H1 (cell line): ENCODE results near the gene TUT4. TPM values are rescaled to one million over a fixed set of nuclear protein-coding genes. Genes with fewer than 3 reads are reported as not detected.

Experiments
- CTCF ChIA-PET: fragments of 300-600 bp; sonication (Branson Sonifier 250); formaldehyde crosslinking; loops from one replicate; lab custom pipeline; 2021; ENCODE audit not compliant: partially characterized antibody; lab: Charles Lee
- POLR2A ChIA-PET: fragments of 300-600 bp; sonication (Branson Sonifier 250); formaldehyde crosslinking; loops from one replicate; lab custom pipeline; 2021; ENCODE audit warnings: inconsistent platforms; ENCODE audit not compliant: partially characterized antibody; lab: Charles Lee
- DNase-seq, 2 experiments: peaks; one replicate each; pipeline versions ENCODE4 v3.0.0 to v3.0.0-alpha.2; 2010 to 2022; ENCODE audit warnings: low spot score in 2 of 2, low read depth in 1 of 2, mixed read lengths in 1 of 2
- FAIRE-seq: peaks from 2 replicates; lab custom pipeline; 2011; peaks lifted over from hg19 to GRCh38; lab: Jason Lieb, UNC
- H2AFZ ChIP-seq: 2 replicates; pipeline ENCODE4 v1.8.1; 2012; ENCODE audit warnings: low read length, inconsistent platforms
- H2AK5ac ChIP-seq: 2 replicates; pipeline ENCODE4 v1.6.1; 2013; ENCODE audit warnings: low read depth, low read length
- H2BK120ac ChIP-seq: replicated peaks from 2 replicates; pipeline ENCODE3; 2013; ENCODE audit warnings: low read depth, low read length, inconsistent platforms
- H2BK12ac ChIP-seq: 2 replicates; pipeline ENCODE4 v1.6.1; 2013; ENCODE audit warnings: low read depth, low read length
- H2BK15ac ChIP-seq: 2 replicates; pipeline ENCODE4 v1.6.1; 2013; ENCODE audit warnings: low read length
- H2BK20ac ChIP-seq: 2 replicates; pipeline ENCODE4 v1.6.1; 2013; ENCODE audit warnings: low read length
- H2BK5ac ChIP-seq: 2 replicates; pipeline ENCODE4 v1.6.1; 2013; ENCODE audit warnings: low read depth, low read length
- H3K14ac ChIP-seq: 2 replicates; pipeline ENCODE4 v1.6.1; 2013; ENCODE audit warnings: inconsistent platforms; ENCODE audit not compliant: insufficient read length
- H3K18ac ChIP-seq: 2 replicates; pipeline ENCODE4 v1.6.1; 2013; ENCODE audit warnings: low read length; ENCODE audit errors: extremely low read depth
- H3K23ac ChIP-seq: 2 replicates; pipeline ENCODE4 v1.6.1; 2013; ENCODE audit warnings: inconsistent platforms; ENCODE audit not compliant: insufficient read length
- H3K23me2 ChIP-seq: 2 replicates; pipeline ENCODE4 v1.6.1; 2013; ENCODE audit warnings: low read depth, low read length
- H3K27ac ChIP-seq: 2 replicates; pipeline ENCODE4 v1.6.1; 2011; ENCODE audit warnings: low read depth, low read length, inconsistent platforms
- H3K27me3 ChIP-seq, 4 experiments: replicated peaks in 1 of 4; 1 replicate in 1 of 4; 2 replicates in 3 of 4; pipeline versions ENCODE4 v1.6.1 to v1.8.1; 2011 to 2013; ENCODE audit warnings: low read length in 3 of 4, mild to moderate bottlenecking in 3 of 4, inconsistent platforms in 2 of 4, mixed read lengths in 2 of 4, moderate library complexity in 1 of 4; ENCODE audit not compliant: control insufficient read depth in 3 of 4, insufficient read depth in 3 of 4; ENCODE audit errors: extremely low read depth in 1 of 4
- H3K36me3 ChIP-seq, 4 experiments: 2 replicates each; pipeline versions ENCODE4 v1.6.1 to v1.8.1; 2011 to 2013; ENCODE audit warnings: mild to moderate bottlenecking in 4 of 4, low read length in 3 of 4, moderate library complexity in 2 of 4, control low read depth in 1 of 4, inconsistent platforms in 1 of 4; ENCODE audit not compliant: insufficient read depth in 4 of 4, control insufficient read depth in 2 of 4
- H3K4ac ChIP-seq: replicated peaks from 2 replicates; pipeline ENCODE3; 2013; ENCODE audit warnings: low read length, low read depth, mixed read lengths, inconsistent platforms; ENCODE audit not compliant: insufficient read length
- H3K4me1 ChIP-seq, 4 experiments: replicated peaks in 1 of 4; 1 replicate in 1 of 4; 2 replicates in 3 of 4; pipeline versions ENCODE4 v1.6.1 to v1.8.1; 2011 to 2013; ENCODE audit warnings: low read length in 3 of 4, inconsistent platforms in 2 of 4, mixed read lengths in 1 of 4; ENCODE audit not compliant: insufficient read depth in 4 of 4, control insufficient read depth in 3 of 4
- H3K4me2 ChIP-seq, 2 experiments: 2 replicates each; pipeline versions ENCODE4 v1.6.1 to v1.8.1; 2011 to 2013; ENCODE audit warnings: low read depth in 2 of 2, low read length in 2 of 2, control low read depth in 1 of 2, inconsistent platforms in 1 of 2, mild to moderate bottlenecking in 1 of 2; ENCODE audit not compliant: insufficient read depth in 1 of 2
- H3K4me3 ChIP-seq, 4 experiments: fragments of 200-600, 300-600 bp in 1 of 4; sonication (generic), shearing (Covaris generic), sonication (Bioruptor Twin) in 1 of 4; 2 replicates each; pipeline versions ENCODE4 v1.5.1 to v1.8.1; 2011 to 2016; ENCODE audit warnings: low read length in 4 of 4, low read depth in 3 of 4, control low read depth in 2 of 4, inconsistent platforms in 2 of 4, mild to moderate bottlenecking in 2 of 4, mixed read lengths in 1 of 4, moderate library complexity in 1 of 4; ENCODE audit not compliant: insufficient read depth in 2 of 4; ENCODE audit errors: extremely low read depth in 1 of 4
- H3K56ac ChIP-seq: replicated peaks from 2 replicates; pipeline ENCODE3; 2013; ENCODE audit warnings: low read depth, mild to moderate bottlenecking, mixed read lengths, low read length, inconsistent platforms; ENCODE audit not compliant: insufficient read length
- H3K79me1 ChIP-seq: 2 replicates; pipeline ENCODE4 v1.6.1; 2013; ENCODE audit warnings: low read depth, low read length, control low read depth
- H3K79me2 ChIP-seq, 2 experiments: 2 replicates each; pipeline versions ENCODE4 v1.6.1 to v1.8.1; 2012 to 2013; ENCODE audit warnings: low read length in 2 of 2, mild to moderate bottlenecking in 2 of 2, inconsistent platforms in 1 of 2; ENCODE audit not compliant: insufficient read depth in 2 of 2, control insufficient read depth in 1 of 2
- H3K9ac ChIP-seq, 4 experiments: replicated peaks in 1 of 4; 1 replicate in 1 of 4; 2 replicates in 3 of 4; pipeline versions ENCODE4 v1.6.1 to v1.8.1; 2011 to 2013; ENCODE audit warnings: low read depth in 3 of 4, low read length in 3 of 4, control low read depth in 2 of 4, mild to moderate bottlenecking in 2 of 4, moderate library complexity in 2 of 4, inconsistent platforms in 1 of 4; ENCODE audit errors: extremely low read depth in 1 of 4
- H3K9me3 ChIP-seq, 2 experiments: 2 replicates each; pipeline versions ENCODE4 v1.6.1 to v1.8.1; 2012 to 2013; ENCODE audit warnings: mild to moderate bottlenecking in 2 of 2, moderate library complexity in 2 of 2, control low read depth in 1 of 2, inconsistent platforms in 1 of 2, low read depth in 1 of 2, low read length in 1 of 2, mixed read lengths in 1 of 2; ENCODE audit not compliant: insufficient read depth in 2 of 2
- H4K20me1 ChIP-seq, 2 experiments: replicated peaks in 1 of 2; 2 replicates each; pipeline versions ENCODE3 to v1.8.1; 2011 to 2013; ENCODE audit warnings: inconsistent platforms in 2 of 2, low read length in 2 of 2, mild to moderate bottlenecking in 1 of 2; ENCODE audit not compliant: insufficient read depth in 2 of 2, control insufficient read depth in 1 of 2
- H4K5ac ChIP-seq: 2 replicates; pipeline ENCODE4 v1.6.1; 2013; ENCODE audit warnings: low read length, low read depth, mixed read lengths, inconsistent platforms; ENCODE audit not compliant: insufficient read length
- H4K8ac ChIP-seq: 2 replicates; pipeline ENCODE4 v1.8.0; 2013; ENCODE audit warnings: mild to moderate bottlenecking, moderate library complexity, low read length, inconsistent platforms; ENCODE audit not compliant: insufficient read depth; ENCODE audit errors: extremely low read depth
- H4K91ac ChIP-seq: replicated peaks from 2 replicates; pipeline ENCODE3; 2013; ENCODE audit warnings: low read length, mixed read lengths, inconsistent platforms; ENCODE audit not compliant: insufficient read length
- CBX5 ChIP-seq: fragments of 300-800, 300-1000 bp; sonication (generic); IDR thresholded peaks from 2 replicates; pipeline ENCODE4 v1.7.1; 2016; ENCODE audit warnings: antibody characterized with exemption, low read length, low read depth
- EZH2 ChIP-seq: fragments of 200-600 bp; sonication (generic); IDR thresholded peaks from 2 replicates; pipeline ENCODE4 v1.7.1; 2012; ENCODE audit warnings: low read depth, mild to moderate bottlenecking, moderate library complexity, low read length, inconsistent platforms; ENCODE audit not compliant: severe bottlenecking
- HDAC2 ChIP-seq, 2 experiments: fragments of 300-600 bp in 1 of 2; sonication (generic) in 1 of 2; IDR thresholded peaks; 2 replicates each; pipeline ENCODE4 v1.6.1; 2011 to 2012; ENCODE audit warnings: low read depth in 2 of 2, low read length in 2 of 2, mild to moderate bottlenecking in 2 of 2, moderate library complexity in 2 of 2, borderline replicate concordance in 1 of 2, inconsistent platforms in 1 of 2
- MAFK ChIP-seq: IDR thresholded peaks from 2 replicates; pipeline ENCODE4 v1.6.1; 2012; ENCODE audit warnings: low read depth, mild to moderate bottlenecking, improper control_type of control experiment, low read length
- RBBP5 ChIP-seq: IDR thresholded peaks from 2 replicates; pipeline ENCODE4 v1.7.1; 2012; ENCODE audit warnings: low read depth, mild to moderate bottlenecking, inconsistent platforms, low read length, moderate library complexity, borderline replicate concordance
- RFX5 ChIP-seq: IDR thresholded peaks from 2 replicates; pipeline ENCODE4 v1.6.1; 2011; ENCODE audit warnings: low read depth, low read length, improper control_type of control experiment, borderline replicate concordance
- TBP ChIP-seq: IDR thresholded peaks from 2 replicates; pipeline ENCODE4 v1.6.1; 2011; ENCODE audit warnings: low read depth, low read length, improper control_type of control experiment
- YY1 ChIP-seq: IDR thresholded peaks from 2 replicates; pipeline ENCODE4 v1.6.1; 2011; ENCODE audit warnings: low read depth, mild to moderate bottlenecking, low read length
- WGBS, 2 experiments: shearing (Covaris generic) in 1 of 2; methylation state at CpG; one replicate each; pipeline versions ENCODE4 v1.1.6 to v1.1.7; 2013 to 2015; ENCODE audit warnings: low lambda C conversion rate in 2 of 2, mixed read lengths in 2 of 2, inconsistent platforms in 1 of 2, low coverage in 1 of 2, missing lambda C conversion rate in 1 of 2; ENCODE audit not compliant: insufficient replicate concordance in 2 of 2, insufficient coverage in 1 of 2, insufficient read length in 1 of 2; ENCODE audit errors: extremely low coverage in 1 of 2, missing lambda C conversion rate in 1 of 2; 5-methylcytosine and 5-hydroxymethylcytosine counted together
- polyA plus RNA-seq, 7 experiments: library from polyadenylated mRNA; depleted of rRNA in 3 of 7; stranded (reverse) in 5 of 7; unstranded in 2 of 7; fragments of >200 nt in 5 of 7; fragments of 200-250 nt in 2 of 7; gene quantifications; 1 replicate in 5 of 7; 2 replicates in 1 of 7; 4 replicates in 1 of 7; pipeline versions ENCODE4 v1.2.1 to v1.2.3, GENCODE V29; 2011 to 2013; ENCODE audit warnings: missing spikeins in 2 of 7, mixed read lengths in 2 of 7
- total RNA-seq: library from RNA; stranded (reverse); fragmentation: NEBNext Ultra II Directional; extraction: Animal tissue kit (Norgen Biotek cat#: 25700); gene quantifications from 2 replicates; pipeline ENCODE4 v1.2.1, GENCODE V29; 2021
- TF ChIP-seq, protein P1 (sequence below): IDR thresholded peaks from 2 replicates; pipeline ENCODE4 v1.6.1; 2012; ENCODE audit warnings: low read length, inconsistent platforms

Gene TUT4
- total and polyA plus RNA-seq, 2 of the 8 experiments (the other 6 are each of a cell fraction or from before 2014, with no cell fraction given) = 54.5 to 63.3 TPM

DNA sequence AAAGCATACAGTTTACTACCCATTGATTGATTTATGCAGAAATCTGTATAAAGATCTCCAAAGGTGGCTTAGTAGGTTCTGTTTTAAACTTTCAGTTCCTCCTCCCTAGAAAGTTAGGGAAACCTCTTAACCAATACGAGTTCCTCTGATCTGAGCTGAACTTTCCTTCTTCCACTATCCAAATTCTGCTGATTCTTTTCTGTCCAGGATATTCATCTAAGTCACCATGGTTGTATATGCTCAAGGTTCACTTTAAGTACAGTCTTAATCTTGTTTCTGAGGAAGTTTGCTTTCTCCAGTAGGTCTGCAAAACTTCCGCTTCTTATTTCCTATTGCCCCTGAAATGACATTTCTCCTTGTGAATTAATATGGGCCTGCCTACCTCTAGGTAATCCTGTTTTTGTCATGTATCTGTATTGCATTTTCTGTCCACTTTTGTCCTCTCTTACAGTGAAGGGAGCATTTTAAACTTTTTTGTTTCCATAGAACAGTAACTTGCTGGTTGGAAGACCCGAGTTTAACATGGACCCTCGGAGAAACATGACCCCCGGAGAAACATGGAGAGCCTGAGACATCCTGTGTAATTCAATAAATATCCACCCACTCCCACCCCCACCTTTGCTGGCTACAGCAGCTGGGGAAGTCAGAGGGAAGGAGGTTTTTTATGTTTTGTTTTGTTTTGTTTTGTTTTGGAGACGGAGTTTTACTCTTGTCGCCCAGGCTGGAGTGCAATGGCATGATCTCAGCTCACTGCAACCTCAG lies 16.7 kb upstream of the TUT4 start:
- Histone ChIP-seq H2BK12ac (no peak overlapping the region), H3K36me3 (no peaks in the 10 kb centered on the region), H3K79me1 (no peaks in the 10 kb centered on the region), H3K14ac (no peak overlapping the region), H3K23ac (no peak overlapping the region), H3K4me3 (no peak overlapping the region), H4K20me1 (no peaks in the 10 kb centered on the region), H2BK120ac (no peak overlapping the region), H4K91ac (no peak overlapping the region), H2BK20ac (no peak overlapping the region), H3K9me3 (no peaks in the 10 kb centered on the region), H4K5ac (no peak overlapping the region), H3K79me2 (no peaks in the 10 kb centered on the region), H3K23me2 (no peaks in the 10 kb centered on the region; the same call in 1 of the 2 replicates), H3K4me1 (0 out of 7 replicates have a peak, but pooled peaks cover 0 to 2% (median 0%) of the 10 kb centered on the region in 4 experiments), H2BK5ac (no peak overlapping the region), H3K4ac (no peak overlapping the region), H3K56ac (no peak overlapping the region), H3K18ac (no peak overlapping the region), H3K4me2 (no peak overlapping the region), H2AFZ (no peak overlapping the region), H3K27ac (no peak overlapping the region), H2BK15ac (no peak overlapping the region), H3K27me3 (no peaks in the 10 kb centered on the region), H2AK5ac (no peak overlapping the region), H4K8ac (no peak overlapping the region), H3K9ac (no peak overlapping the region)
- DNase-seq (no peak), FAIRE-seq (no peak)
- 93% methylated on average over 7 of the region's 7 CpGs; no CpG with 5 or more reads in 1 of the 2 experiments for WGBS, 2 experiments
- ChIA-PET POLR2A (interaction anchor here (0.5 kb wide), 1 partner anchor 201 kb away, joined by 3 read pairs; no protein-coding TSS in a partner anchor), CTCF (interaction anchor here (1.6 kb wide), 1 partner anchor 16 kb away, joined by 5 read pairs; no protein-coding TSS in a partner anchor)
- TF ChIP-seq EZH2 (no peak), TBP (no peak), HDAC2 (IDR thresholded peaks at IDR 0.05; ENCODE audit: borderline replicate concordance in 1 of 2, low read depth in 2 of 2, low read length in 2 of 2) (no peak), MAFK (no peak), YY1 (no peak), RBBP5 (no peak), RFX5 (no peak), CBX5 (no peak)
- TF ChIP-seq, protein P1, sequence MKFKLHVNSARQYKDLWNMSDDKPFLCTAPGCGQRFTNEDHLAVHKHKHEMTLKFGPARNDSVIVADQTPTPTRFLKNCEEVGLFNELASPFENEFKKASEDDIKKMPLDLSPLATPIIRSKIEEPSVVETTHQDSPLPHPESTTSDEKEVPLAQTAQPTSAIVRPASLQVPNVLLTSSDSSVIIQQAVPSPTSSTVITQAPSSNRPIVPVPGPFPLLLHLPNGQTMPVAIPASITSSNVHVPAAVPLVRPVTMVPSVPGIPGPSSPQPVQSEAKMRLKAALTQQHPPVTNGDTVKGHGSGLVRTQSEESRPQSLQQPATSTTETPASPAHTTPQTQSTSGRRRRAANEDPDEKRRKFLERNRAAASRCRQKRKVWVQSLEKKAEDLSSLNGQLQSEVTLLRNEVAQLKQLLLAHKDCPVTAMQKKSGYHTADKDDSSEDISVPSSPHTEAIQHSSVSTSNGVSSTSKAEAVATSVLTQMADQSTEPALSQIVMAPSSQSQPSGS = no peak
